Trophoblast cell (in vitro differentiated cells and primary cell): Measurements from ENCODE around the gene ITPK1.

Source experiments
- DNase-seq, 2 donors: peaks; one replicate each; pipeline ENCODE4 v3.0.0-alpha.2; 2016
- H2AFZ ChIP-seq: 2 replicates; pipeline ENCODE4 v1.6.1; 2013; ENCODE audit warnings: low read length, moderate library complexity, mild to moderate bottlenecking; ENCODE audit not compliant: insufficient read depth, poor library complexity
- H2AK5ac ChIP-seq: 2 replicates; pipeline ENCODE4 v1.6.1; 2013; ENCODE audit warnings: mild to moderate bottlenecking, low read length
- H2BK120ac ChIP-seq: 2 replicates; pipeline ENCODE4 v1.6.1; 2013; ENCODE audit warnings: low read length, mild to moderate bottlenecking, moderate library complexity; ENCODE audit not compliant: insufficient read depth, poor library complexity
- H2BK12ac ChIP-seq: 2 replicates; pipeline ENCODE4 v1.6.1; 2013; ENCODE audit warnings: mild to moderate bottlenecking, low read length, moderate library complexity
- H2BK5ac ChIP-seq: 2 replicates; pipeline ENCODE4 v1.6.1; 2013; ENCODE audit warnings: low read length, low read depth, moderate library complexity, mild to moderate bottlenecking; ENCODE audit not compliant: poor library complexity
- H3K14ac ChIP-seq: 2 replicates; pipeline ENCODE4 v1.6.1; 2013; ENCODE audit warnings: mild to moderate bottlenecking, low read length
- H3K18ac ChIP-seq: 2 replicates; pipeline ENCODE4 v1.6.1; 2013; ENCODE audit warnings: mild to moderate bottlenecking, low read length
- H3K23ac ChIP-seq: 2 replicates; pipeline ENCODE4 v1.6.1; 2013; ENCODE audit warnings: low read length
- H3K27ac ChIP-seq: 2 replicates; pipeline ENCODE4 v1.5.1; 2013; ENCODE audit warnings: low read depth, mild to moderate bottlenecking, inconsistent platforms, low read length, moderate library complexity
- H3K27me3 ChIP-seq: 2 replicates; pipeline ENCODE4 v1.6.1; 2013; ENCODE audit warnings: inconsistent platforms, mild to moderate bottlenecking, low read length, moderate library complexity; ENCODE audit not compliant: insufficient read depth
- H3K36me3 ChIP-seq, 2 experiments: 1 replicate in 1 of 2; 2 replicates in 1 of 2; pipeline ENCODE4 v1.6.1; 2013; ENCODE audit warnings: low read length in 2 of 2, mild to moderate bottlenecking in 2 of 2, moderate library complexity in 1 of 2; ENCODE audit not compliant: insufficient read depth in 2 of 2, control insufficient read depth in 1 of 2
- H3K4ac ChIP-seq: 2 replicates; pipeline ENCODE4 v1.6.1; 2013; ENCODE audit warnings: low read depth, mild to moderate bottlenecking, low read length, moderate library complexity
- H3K4me1 ChIP-seq, 2 experiments: 1 replicate in 1 of 2; 2 replicates in 1 of 2; pipeline ENCODE4 v1.6.1; 2013; ENCODE audit warnings: low read length in 2 of 2, mild to moderate bottlenecking in 2 of 2, moderate library complexity in 1 of 2; ENCODE audit not compliant: insufficient read depth in 2 of 2, control insufficient read depth in 1 of 2
- H3K4me2 ChIP-seq: 2 replicates; pipeline ENCODE4 v1.6.1; 2013; ENCODE audit warnings: inconsistent platforms, mild to moderate bottlenecking, low read length, moderate library complexity
- H3K4me3 ChIP-seq: 2 replicates; pipeline ENCODE4 v1.5.1; 2013; ENCODE audit warnings: mild to moderate bottlenecking, low read depth, low read length, inconsistent platforms
- H3K79me1 ChIP-seq: one replicate; pipeline ENCODE4 v1.6.1; 2013; ENCODE audit warnings: low read length
- H3K79me2 ChIP-seq: 2 replicates; pipeline ENCODE4 v1.6.1; 2013; ENCODE audit warnings: low read length, mild to moderate bottlenecking; ENCODE audit not compliant: control insufficient read depth, insufficient read depth, poor library complexity
- H3K9ac ChIP-seq: 2 replicates; pipeline ENCODE4 v1.6.1; 2013; ENCODE audit warnings: mild to moderate bottlenecking, low read length
- H3K9me3 ChIP-seq: 2 replicates; pipeline ENCODE4 v1.6.1; 2013; ENCODE audit warnings: low read depth, mild to moderate bottlenecking, control low read depth, inconsistent platforms, low read length; ENCODE audit not compliant: insufficient read depth
- H4K12ac ChIP-seq: 2 replicates; pipeline ENCODE4 v1.6.1; 2013; ENCODE audit warnings: low read depth, mild to moderate bottlenecking, low read length, moderate library complexity
- H4K8ac ChIP-seq: 2 replicates; pipeline ENCODE4 v1.6.1; 2013; ENCODE audit warnings: low read depth, mild to moderate bottlenecking, low read length, moderate library complexity
- H4K91ac ChIP-seq: one replicate; pipeline ENCODE4 v1.6.1; 2013; ENCODE audit warnings: low read depth, mild to moderate bottlenecking, low read length, moderate library complexity
- WGBS: extraction: QIAGEN DNeasy Blood & Tissue Kit; methylation state at CpG from one replicate; pipeline ENCODE4 v1.1.7; 2013; ENCODE audit warnings: missing lambda C conversion rate; ENCODE audit not compliant: insufficient read length, insufficient coverage; ENCODE audit errors: extremely low coverage; 5-methylcytosine and 5-hydroxymethylcytosine counted together

ITPK1 gene

GRCh38 chr14:92980866-92981265 lies 134.9 kb downstream of the ITPK1 start:
- no peak overlapping the region for H3K27ac ChIP-seq
- H4K12ac ChIP-seq = no peak overlapping the region
- H3K4ac ChIP-seq = no peak overlapping the region
- peaks cover 3 to 4% of the 10 kb centered on the region in 2 experiments for H3K36me3 ChIP-seq
- no peak overlapping the region for H3K14ac ChIP-seq
- no peaks in the 10 kb centered on the region for H3K27me3 ChIP-seq
- no peak overlapping the region for H4K8ac ChIP-seq
- H2AK5ac ChIP-seq = no peak overlapping the region
- H3K23ac ChIP-seq = no peak overlapping the region
- H2BK12ac ChIP-seq = no peak overlapping the region
- H2BK120ac ChIP-seq = no peak overlapping the region
- WGBS = no CpG with 5 or more reads among the region's 4 CpGs
- peaks cover 0 to 2% of the 10 kb centered on the region in 2 experiments for H3K4me1 ChIP-seq
- no peaks in the 10 kb centered on the region for H3K79me1 ChIP-seq
- no peak overlapping the region for H3K4me2 ChIP-seq
- no peak overlapping the region for H3K4me3 ChIP-seq
- H3K18ac ChIP-seq = no peak overlapping the region
- no peak overlapping the region for H3K9ac ChIP-seq
- no peak for DNase-seq
- H2BK5ac ChIP-seq = no peak overlapping the region
- no peaks in the 10 kb centered on the region for H3K79me2 ChIP-seq
- peaks cover 13% of the 10 kb centered on the region for H3K9me3 ChIP-seq
- no peak overlapping the region for H4K91ac ChIP-seq
- no peak overlapping the region for H2AFZ ChIP-seq

GRCh38 chr14:92978229-92979021 lies 137.3 kb downstream of the ITPK1 start:
- Histone ChIP-seq H4K8ac (no peak overlapping the region), H3K18ac (no peak overlapping the region), H3K9me3 (peaks cover 15% of the 10 kb centered on the region), H3K9ac (no peak overlapping the region), H3K36me3 (peaks cover 3 to 4% of the 10 kb centered on the region in 2 experiments), H2AK5ac (no peak overlapping the region), H3K23ac (no peak overlapping the region), H2AFZ (no peak overlapping the region), H3K4ac (no peak overlapping the region), H3K4me1 (peaks cover 0 to 2% of the 10 kb centered on the region in 2 experiments), H3K14ac (no peak overlapping the region), H2BK120ac (no peak overlapping the region), H2BK5ac (no peak overlapping the region), H2BK12ac (no peak overlapping the region), H3K4me2 (no peak overlapping the region), H4K91ac (no peak overlapping the region), H3K27ac (no peak overlapping the region), H3K79me2 (no peaks in the 10 kb centered on the region), H3K27me3 (no peaks in the 10 kb centered on the region), H3K79me1 (no peaks in the 10 kb centered on the region), H4K12ac (no peak overlapping the region), H3K4me3 (no peak overlapping the region)
- no CpG with 5 or more reads among the region's 4 CpGs for WGBS
- DNase-seq = peak in 1 of 2 donors; percentile 33

GRCh38 chr14:92976268-92976667 lies 139.5 kb downstream of the ITPK1 start:
- Histone ChIP-seq H3K27me3 (no peaks in the 10 kb centered on the region), H3K27ac (no peak overlapping the region), H3K4me3 (no peak overlapping the region), H3K79me2 (no peaks in the 10 kb centered on the region), H3K18ac (no peak overlapping the region), H3K79me1 (no peaks in the 10 kb centered on the region), H2BK12ac (no peak overlapping the region), H4K12ac (no peak overlapping the region), H4K91ac (no peak overlapping the region), H3K4me2 (no peak overlapping the region), H4K8ac (no peak overlapping the region), H3K4me1 (no peaks in the 10 kb centered on the region), H3K9ac (no peak overlapping the region), H3K14ac (no peak overlapping the region), H2BK5ac (no peak overlapping the region), H3K4ac (no peak overlapping the region), H3K23ac (no peak overlapping the region), H3K9me3 (peaks cover 11% of the 10 kb centered on the region), H2AFZ (no peak overlapping the region), H2AK5ac (no peak overlapping the region), H2BK120ac (no peak overlapping the region), H3K36me3 (peaks cover 0 to 2% of the 10 kb centered on the region in 2 experiments)
- WGBS = no CpG with 5 or more reads among the region's 2 CpGs
- no peak for DNase-seq

- no peak overlapping the region for H2AFZ ChIP-seq
- no peak overlapping the region for H3K27ac ChIP-seq
- H3K79me1 ChIP-seq = no peaks in the 10 kb centered on the region
- H4K8ac ChIP-seq = no peak overlapping the region
- no peak overlapping the region for H3K9ac ChIP-seq
- no peaks in the 10 kb centered on the region for H3K27me3 ChIP-seq
- H2BK12ac ChIP-seq = no peak overlapping the region
- DNase-seq = no peak
- no CpG with 5 or more reads among the region's 17 CpGs for WGBS
- H3K4ac ChIP-seq = no peak overlapping the region
- no peak overlapping the region for H3K14ac ChIP-seq
- no peak overlapping the region for H3K4me2 ChIP-seq
- no peak overlapping the region for H4K12ac ChIP-seq
- no peak overlapping the region for H3K18ac ChIP-seq
- H3K9me3 ChIP-seq = peaks cover 9% of the 10 kb centered on the region
- H2BK120ac ChIP-seq = no peak overlapping the region
- no peaks in the 10 kb centered on the region for H3K36me3 ChIP-seq
- H2BK5ac ChIP-seq = no peak overlapping the region
- H3K4me1 ChIP-seq = no peaks in the 10 kb centered on the region
- no peaks in the 10 kb centered on the region for H3K79me2 ChIP-seq
- H2AK5ac ChIP-seq = no peak overlapping the region
- no peak overlapping the region for H3K4me3 ChIP-seq
- no peak overlapping the region for H3K23ac ChIP-seq
- H4K91ac ChIP-seq = no peak overlapping the region
These were observed 141.0 kb downstream of the ITPK1 start for GRCh38 chr14:92974541-92975345.
